Activated T-cell treated with anti-CD3 and anti-CD28 coated beads, Interleukin-2, amount 50 U/mL, for 4 hours (primary cell): Measurements from ENCODE around the gene COL19A1. TPM values are rescaled to one million over a fixed set of nuclear protein-coding genes. Genes with fewer than 3 reads are reported as not detected.
"Not testable (repeated sequence)": the region's sequence is repeated elsewhere in the genome, so short reads cannot be mapped to it uniquely, and the experiment has no call there.

Experiments used
- ATAC-seq, 2 donors: fragments of 200-7000 bp; cut with Tn5 transposase; one replicate each; pipeline ENCODE4 v1.10.0; 2021
- DNase-seq: peaks from one replicate; pipeline ENCODE4 v3.0.0-alpha.2; 2020
- H3K27me3 Mint-ChIP-seq: one replicate; pipeline ENCODE4 v1.8.0; 2021; ENCODE audit warnings: low read depth, mixed read lengths
- H3K36me3 Mint-ChIP-seq: one replicate; pipeline ENCODE4 v1.8.0; 2022; ENCODE audit warnings: mixed read lengths; ENCODE audit not compliant: insufficient read depth
- H3K4me1 Mint-ChIP-seq: one replicate; pipeline ENCODE4 v1.8.0; 2021; ENCODE audit warnings: low read depth, mixed read lengths
- H3K4me3 Mint-ChIP-seq: one replicate; pipeline ENCODE4 v1.8.0; 2021; ENCODE audit warnings: mild to moderate bottlenecking, moderate library complexity, mixed read lengths
- H3K9me3 Mint-ChIP-seq: one replicate; pipeline ENCODE4 v1.8.0; 2021; ENCODE audit warnings: mixed read lengths
- total RNA-seq, 3 donors: library from RNA; stranded (reverse); gene quantifications; one replicate each; pipeline ENCODE4 v1.2.1, GENCODE V29; 2021

COL19A1 gene
- total RNA-seq, 3 donors from 2014 or later: 0.05 to 0.35 TPM; not detected in 1

- Mint-ChIP-seq H3K4me1 (peaks cover 6% of the 10 kb centered on the region), H3K36me3 (no peaks in the 10 kb centered on the region), H3K4me3 (no peak overlapping the region), H3K27me3 (peaks cover 21% of the 10 kb centered on the region), H3K9me3 (no peaks in the 10 kb centered on the region)
- ATAC-seq (no peak), DNase-seq (no peak)
Measured at GRCh38 chr6:69878795-69879194, 12.4 kb downstream of the COL19A1 start.

DNA sequence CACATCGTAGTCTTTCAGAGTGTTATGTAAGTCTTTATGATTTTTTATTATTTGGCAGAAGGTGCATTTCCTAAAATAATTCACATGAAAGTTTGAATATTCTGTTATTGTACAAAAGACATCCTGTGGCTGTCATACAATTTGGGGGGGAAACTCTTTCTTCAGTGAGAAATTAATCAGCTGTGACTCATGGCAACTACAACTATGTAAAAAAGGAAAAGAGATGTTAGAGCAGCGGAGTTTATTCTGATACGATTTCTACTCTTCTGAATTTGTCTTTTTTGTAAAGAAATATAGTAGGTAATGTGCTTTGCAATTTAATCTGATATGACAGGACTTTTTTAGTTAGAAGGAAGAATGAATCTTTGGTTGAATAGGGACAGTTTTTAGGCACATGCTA lies 14.2 kb downstream of the COL19A1 start:
- Mint-ChIP-seq H3K27me3 (peaks cover 17% of the 10 kb centered on the region), H3K4me1 (peaks cover 6% of the 10 kb centered on the region), H3K36me3 (no peaks in the 10 kb centered on the region), H3K4me3 (no peak overlapping the region), H3K9me3 (no peaks in the 10 kb centered on the region)
- DNase-seq (no peak), ATAC-seq (no peak)

DNA sequence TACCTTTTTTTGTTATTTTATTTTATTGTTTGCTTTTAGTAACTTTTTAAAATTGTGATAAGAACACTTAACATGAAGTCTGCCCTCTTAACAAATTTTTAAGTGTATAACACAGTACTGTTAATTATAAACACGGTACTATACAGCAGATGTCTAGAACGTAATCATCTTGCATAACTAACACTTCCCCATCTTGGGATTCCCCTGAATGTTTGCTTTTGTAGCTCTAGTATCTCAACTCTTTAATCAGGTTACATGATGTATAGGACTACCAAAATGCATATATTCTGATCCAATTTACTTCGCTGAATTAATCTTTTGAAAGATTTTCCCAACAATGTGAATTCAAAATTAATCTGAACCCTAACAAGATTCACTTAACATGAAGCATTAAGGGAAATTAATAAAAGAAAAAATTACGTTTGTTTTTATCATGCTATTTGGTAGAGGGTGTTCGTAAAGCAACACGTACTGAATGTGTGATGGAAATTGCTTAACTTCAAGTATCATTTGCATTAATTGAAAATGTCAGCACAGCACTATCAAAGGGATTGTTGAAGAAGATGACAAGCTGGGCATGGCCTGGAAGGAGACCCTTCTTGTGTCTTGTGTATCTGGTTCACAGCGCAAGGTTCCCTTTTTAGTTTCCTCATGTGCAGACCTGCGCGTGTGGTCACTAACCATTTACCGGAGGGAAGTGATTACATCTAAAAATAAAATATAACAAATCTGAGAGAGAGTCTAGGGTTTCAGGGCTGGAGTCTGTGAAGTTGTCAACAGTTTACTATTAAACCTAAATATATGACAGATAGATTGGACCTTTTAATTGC lies 15.2 kb downstream of the COL19A1 start:
- Mint-ChIP-seq H3K9me3 (no peaks in the 10 kb centered on the region), H3K4me3 (no peak overlapping the region), H3K36me3 (no peaks in the 10 kb centered on the region), H3K27me3 (peaks cover 18% of the 10 kb centered on the region), H3K4me1 (peaks cover 6% of the 10 kb centered on the region)
- DNase-seq (no peak), ATAC-seq (no peak)

DNA sequence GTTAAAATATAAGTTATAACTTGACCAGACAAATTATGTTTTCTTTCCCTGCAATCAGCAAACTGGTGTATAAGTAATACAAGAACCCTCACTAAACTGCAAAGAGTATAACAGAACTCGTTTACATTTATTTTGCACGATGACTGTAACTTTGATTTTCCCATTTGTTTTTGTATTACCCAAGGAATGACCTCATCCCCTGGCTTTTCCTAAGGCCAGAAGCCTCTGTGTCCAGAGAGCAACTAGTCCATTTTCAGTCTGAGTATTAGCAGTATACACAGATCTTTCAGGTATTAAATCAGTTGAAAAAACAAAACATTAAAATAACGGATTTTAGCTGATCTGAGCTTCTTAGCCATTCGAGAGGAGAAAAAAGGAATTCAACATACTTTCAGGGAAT lies 17.2 kb downstream of the COL19A1 start:
- H3K4me3 Mint-ChIP-seq: no peak overlapping the region
- peaks cover 18% of the 10 kb centered on the region for H3K27me3 Mint-ChIP-seq
- H3K4me1 Mint-ChIP-seq: peaks cover 8% of the 10 kb centered on the region
- no peaks in the 10 kb centered on the region for H3K9me3 Mint-ChIP-seq
- ATAC-seq (no peak), DNase-seq (no peak)
- H3K36me3 Mint-ChIP-seq: no peaks in the 10 kb centered on the region

DNA sequence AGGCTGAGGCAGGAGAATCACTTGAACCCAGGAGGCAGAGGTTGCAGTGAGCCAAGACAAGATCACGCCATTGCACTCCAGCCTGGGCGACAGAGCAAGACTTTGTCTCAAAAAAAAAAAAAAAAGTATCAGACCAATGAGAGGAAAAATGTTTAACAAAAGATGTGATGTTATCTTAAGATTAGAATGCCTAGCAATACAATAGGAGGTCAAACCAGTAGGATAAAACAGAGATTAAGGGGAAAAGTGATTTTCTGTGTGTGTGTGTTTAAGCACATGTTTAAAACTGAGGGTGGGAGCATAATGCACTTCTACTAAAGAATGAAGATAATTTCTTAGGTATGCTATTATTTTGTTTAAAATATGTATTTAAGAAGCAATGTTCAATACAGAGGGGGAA lies 17.9 kb downstream of the COL19A1 start:
- H3K36me3 Mint-ChIP-seq: no peaks in the 10 kb centered on the region
- DNase-seq (no peak), ATAC-seq (no peak)
- no peaks in the 10 kb centered on the region for H3K9me3 Mint-ChIP-seq
- H3K27me3 Mint-ChIP-seq: peaks cover 18% of the 10 kb centered on the region
- no peak overlapping the region for H3K4me3 Mint-ChIP-seq
- peaks cover 5% of the 10 kb centered on the region for H3K4me1 Mint-ChIP-seq

DNA sequence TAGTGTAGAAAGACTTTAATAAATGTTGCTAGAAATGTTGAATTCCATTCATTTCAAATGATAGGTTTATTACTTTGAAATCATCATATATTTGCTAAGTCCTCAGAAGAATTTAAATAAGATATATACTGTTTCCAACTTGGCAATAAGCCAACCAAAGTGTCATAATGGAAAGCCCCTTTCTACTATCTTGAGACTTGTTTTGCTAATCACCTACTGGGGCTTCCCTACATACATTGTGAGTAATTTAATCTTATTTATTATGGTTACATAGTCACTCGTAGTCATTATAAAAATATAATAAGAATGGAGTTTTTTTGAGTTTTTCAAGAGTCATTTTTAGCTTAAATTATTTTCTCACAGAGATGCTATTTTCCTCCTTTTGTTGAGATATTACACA lies 20.7 kb downstream of the COL19A1 start:
- Mint-ChIP-seq H3K9me3 (no peaks in the 10 kb centered on the region), H3K27me3 (peaks cover 13% of the 10 kb centered on the region), H3K4me3 (no peak overlapping the region), H3K36me3 (no peaks in the 10 kb centered on the region), H3K4me1 (peaks cover 2% of the 10 kb centered on the region)
- ATAC-seq: peak; percentile 51 to 56
- no peak for DNase-seq

DNA sequence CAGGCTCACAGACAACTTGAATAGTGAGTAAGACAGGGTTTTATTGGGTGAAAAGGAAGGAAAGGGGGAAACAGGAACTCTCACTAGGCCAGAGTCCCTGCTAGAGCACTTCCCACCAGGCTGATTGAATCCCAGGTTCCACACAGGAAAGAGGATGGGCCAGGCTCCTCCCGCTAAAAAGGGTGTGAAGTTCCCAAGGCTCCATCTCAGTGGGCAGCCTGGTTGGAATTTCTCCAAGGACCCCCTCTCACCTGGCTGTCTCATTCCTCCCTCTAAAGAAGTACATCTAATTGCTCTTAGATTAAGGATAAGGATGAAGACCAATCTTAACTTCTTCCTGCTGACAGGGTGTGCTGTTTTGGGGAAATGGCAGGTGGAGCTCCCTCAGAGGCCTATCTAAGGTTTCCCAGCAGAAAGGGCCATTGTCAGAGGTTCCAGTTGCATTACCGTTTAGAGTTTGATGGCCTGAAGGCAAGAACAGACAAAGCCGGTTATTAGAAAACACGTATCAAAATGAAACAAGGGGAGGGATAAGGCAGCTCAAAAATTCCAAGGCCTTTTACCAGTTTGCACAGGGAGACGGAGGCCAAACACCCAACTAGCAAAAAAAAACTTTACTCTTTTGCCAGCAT lies 21.5 kb downstream of the COL19A1 start:
- Mint-ChIP-seq H3K27me3 (peaks cover 12% of the 10 kb centered on the region), H3K36me3 (no peaks in the 10 kb centered on the region), H3K4me1 (peaks cover 2% of the 10 kb centered on the region), H3K9me3 (no peaks in the 10 kb centered on the region), H3K4me3 (no peak overlapping the region)
- no peak for ATAC-seq
- no peak for DNase-seq

DNA sequence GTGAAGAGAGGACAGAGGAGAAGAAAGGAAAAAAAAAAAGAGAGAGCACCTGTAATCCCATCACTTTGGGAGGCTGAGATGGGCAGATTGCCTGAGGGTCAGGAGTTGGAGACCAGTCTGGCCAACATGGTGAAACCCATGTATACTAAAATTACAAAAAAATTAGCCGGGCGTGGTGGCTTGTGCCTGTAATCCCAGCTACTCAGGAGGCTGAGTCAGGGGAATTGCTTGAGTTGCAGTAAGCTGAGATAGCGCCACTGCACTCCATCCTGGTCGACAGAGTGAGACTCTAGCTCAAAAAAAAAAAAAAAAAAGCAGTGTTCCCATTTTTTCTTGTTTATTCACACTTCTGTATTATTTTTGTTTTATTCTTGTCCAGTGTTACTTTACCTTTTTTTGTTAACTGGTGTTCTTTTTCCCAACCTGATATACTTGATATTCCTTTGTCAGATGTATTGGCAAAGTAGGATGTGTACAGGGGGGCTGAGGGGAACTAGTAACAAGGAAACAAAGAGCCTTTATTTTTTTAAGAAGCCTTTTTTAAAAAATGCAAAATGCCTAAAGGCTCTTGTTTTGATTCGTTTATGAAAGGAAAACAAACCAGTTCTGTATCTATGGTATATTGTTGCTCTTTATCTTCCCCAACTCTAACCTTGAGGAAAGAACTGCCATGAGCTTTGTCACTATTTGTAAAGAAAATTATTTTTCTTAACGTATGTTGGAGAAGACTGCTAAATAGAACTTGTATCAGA lies 22.3 kb downstream of the COL19A1 start:
- H3K27me3 Mint-ChIP-seq: peaks cover 12% of the 10 kb centered on the region
- no peaks in the 10 kb centered on the region for H3K9me3 Mint-ChIP-seq
- no peaks in the 10 kb centered on the region for H3K36me3 Mint-ChIP-seq
- no peak overlapping the region for H3K4me3 Mint-ChIP-seq
- ATAC-seq (no peak), DNase-seq (no peak)
- H3K4me1 Mint-ChIP-seq: peaks cover 2% of the 10 kb centered on the region

GRCh38 chr6:69889234-69889974 lies 23.0 kb downstream of the COL19A1 start:
- H3K27me3 Mint-ChIP-seq, H3K36me3 Mint-ChIP-seq, H3K4me1 Mint-ChIP-seq, H3K9me3 Mint-ChIP-seq, ATAC-seq, DNase-seq, H3K4me3 Mint-ChIP-seq: not testable (repeated sequence)

DNA sequence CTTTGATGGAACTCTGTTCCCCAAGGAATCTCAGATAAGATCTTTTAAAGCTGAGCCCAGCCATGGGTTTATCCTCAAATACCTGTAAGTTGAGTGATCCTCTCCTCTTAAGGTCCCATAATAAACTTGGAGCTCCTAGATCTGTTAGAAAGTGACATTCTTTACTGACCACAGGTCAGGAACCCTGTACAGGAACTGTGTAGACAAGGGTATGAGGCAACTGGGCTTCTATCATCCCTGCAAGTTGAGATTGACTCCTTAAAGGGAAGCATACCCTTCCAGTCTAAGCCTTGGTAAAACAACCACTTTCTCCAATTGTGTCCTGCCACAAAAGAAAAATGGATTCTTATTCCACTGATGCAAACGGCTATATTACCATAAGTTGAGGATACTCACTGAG lies 26.2 kb downstream of the COL19A1 start:
- not testable (repeated sequence) for H3K9me3 Mint-ChIP-seq, H3K4me1 Mint-ChIP-seq, H3K27me3 Mint-ChIP-seq, DNase-seq, H3K4me3 Mint-ChIP-seq, H3K36me3 Mint-ChIP-seq, ATAC-seq

DNA sequence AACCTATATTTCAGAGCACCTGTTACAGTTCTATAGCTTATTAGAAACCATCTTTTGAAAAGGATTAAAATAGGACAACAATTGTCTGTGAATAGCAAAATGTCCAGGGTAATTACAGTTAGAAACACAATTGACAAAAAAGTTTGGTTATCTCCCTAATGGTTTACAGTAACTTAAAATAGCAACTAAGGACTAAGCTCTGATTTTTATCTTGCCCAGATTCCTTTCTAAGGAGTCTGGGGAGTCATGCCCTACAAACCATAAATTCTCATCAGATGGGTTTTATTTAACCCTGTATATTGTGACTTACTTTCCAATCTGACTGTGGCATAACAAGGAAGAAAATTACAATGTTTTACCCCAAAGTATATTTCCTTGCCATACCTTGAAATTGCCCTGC lies 26.9 kb downstream of the COL19A1 start:
- not testable (repeated sequence) for H3K36me3 Mint-ChIP-seq, H3K9me3 Mint-ChIP-seq, ATAC-seq, H3K4me1 Mint-ChIP-seq, H3K4me3 Mint-ChIP-seq, DNase-seq, H3K27me3 Mint-ChIP-seq

GRCh38 chr6:69894578-69895347 lies 28.4 kb downstream of the COL19A1 start:
- no peak for ATAC-seq
- Mint-ChIP-seq H3K27me3 (peaks cover 2% of the 10 kb centered on the region), H3K4me1 (no peaks in the 10 kb centered on the region), H3K9me3 (no peaks in the 10 kb centered on the region), H3K36me3 (no peaks in the 10 kb centered on the region), H3K4me3 (no peak overlapping the region)
- DNase-seq: no peak

GRCh38 chr6:69895396-69895795 lies 29.0 kb downstream of the COL19A1 start:
- peaks cover 2% of the 10 kb centered on the region for H3K27me3 Mint-ChIP-seq
- H3K9me3 Mint-ChIP-seq: no peaks in the 10 kb centered on the region
- no peaks in the 10 kb centered on the region for H3K4me1 Mint-ChIP-seq
- H3K4me3 Mint-ChIP-seq: no peak overlapping the region
- no peak for DNase-seq
- ATAC-seq: no peak
- H3K36me3 Mint-ChIP-seq: no peaks in the 10 kb centered on the region
